Tibial nerve (tissue), 4 donors: ENCODE measurements around the gene IP6K2.

Experiments used
- EP300 ChIP-seq, 2 donors: sonication (generic); formaldehyde crosslinking; IDR thresholded peaks; one replicate each; pipeline ENCODE4 v1.6.1; 2017; ENCODE audit warnings: antibody characterized with exemption in 2 of 2, mild to moderate bottlenecking in 1 of 2
- POLR2A ChIP-seq, 2 donors: fragments of 450-650 bp; IDR thresholded peaks; one replicate each; pipeline ENCODE4 v1.6.1; 2017; ENCODE audit warnings: antibody characterized with exemption in 2 of 2, mild to moderate bottlenecking in 2 of 2, moderate library complexity in 2 of 2
- TF ChIP-seq, protein P1 (sequence below), 5 experiments: fragments of 200-600 bp in 3 of 5; fragments of 450-650 bp in 2 of 5; sonication (generic) in 3 of 5; IDR thresholded peaks; one replicate each; pipeline ENCODE4 v1.5.1; 2016 to 2019; ENCODE audit warnings: antibody characterized with exemption in 5 of 5, mild to moderate bottlenecking in 3 of 5, moderate library complexity in 2 of 5

DNA sequence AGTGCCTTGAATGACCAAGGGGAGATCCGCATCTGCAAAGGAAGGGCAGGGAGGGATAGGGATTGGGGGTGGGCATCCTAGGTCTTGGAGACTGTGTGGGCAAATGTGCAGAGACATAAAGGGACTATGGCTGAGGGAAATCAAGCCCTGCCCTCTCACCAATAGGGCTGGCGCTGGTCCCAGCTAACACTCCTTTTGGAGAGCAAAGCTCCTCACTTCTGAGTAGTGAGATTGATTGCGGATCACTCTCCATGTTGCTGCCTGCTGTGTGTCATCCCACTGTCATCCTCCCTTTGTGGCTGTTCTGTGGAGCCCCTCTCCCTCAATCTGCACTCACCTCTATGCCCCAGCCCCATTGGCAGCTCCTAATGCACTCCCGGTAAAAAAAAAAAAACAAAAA is 52.1 kb downstream of the IP6K2 start:
- TF ChIP-seq POLR2A (IDR thresholded peaks at IDR 0.05) (no peak), EP300 (IDR thresholded peaks at IDR 0.05) (no peak)
- TF ChIP-seq, protein P1, sequence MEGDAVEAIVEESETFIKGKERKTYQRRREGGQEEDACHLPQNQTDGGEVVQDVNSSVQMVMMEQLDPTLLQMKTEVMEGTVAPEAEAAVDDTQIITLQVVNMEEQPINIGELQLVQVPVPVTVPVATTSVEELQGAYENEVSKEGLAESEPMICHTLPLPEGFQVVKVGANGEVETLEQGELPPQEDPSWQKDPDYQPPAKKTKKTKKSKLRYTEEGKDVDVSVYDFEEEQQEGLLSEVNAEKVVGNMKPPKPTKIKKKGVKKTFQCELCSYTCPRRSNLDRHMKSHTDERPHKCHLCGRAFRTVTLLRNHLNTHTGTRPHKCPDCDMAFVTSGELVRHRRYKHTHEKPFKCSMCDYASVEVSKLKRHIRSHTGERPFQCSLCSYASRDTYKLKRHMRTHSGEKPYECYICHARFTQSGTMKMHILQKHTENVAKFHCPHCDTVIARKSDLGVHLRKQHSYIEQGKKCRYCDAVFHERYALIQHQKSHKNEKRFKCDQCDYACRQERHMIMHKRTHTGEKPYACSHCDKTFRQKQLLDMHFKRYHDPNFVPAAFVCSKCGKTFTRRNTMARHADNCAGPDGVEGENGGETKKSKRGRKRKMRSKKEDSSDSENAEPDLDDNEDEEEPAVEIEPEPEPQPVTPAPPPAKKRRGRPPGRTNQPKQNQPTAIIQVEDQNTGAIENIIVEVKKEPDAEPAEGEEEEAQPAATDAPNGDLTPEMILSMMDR (IDR thresholded peaks at IDR 0.05) = no peak
